ENCODE data around the gene AADACL3. TPM values are rescaled to one million over a fixed set of nuclear protein-coding genes. Genes with fewer than 3 reads are reported as not detected.
"Not testable (repeated sequence)": the region's sequence is repeated elsewhere in the genome, so short reads cannot be mapped to it uniquely, and the experiment has no call there.

AADACL3 gene
- total RNA-seq, 1 donor from 2014 or later: not detected

GRCh38 chr1:12706061-12706460 lies 9.8 kb upstream of the AADACL3 start:
- peaks cover 4% of the 10 kb centered on the region for H3K9me3 Mint-ChIP-seq
- H3K36me3 Mint-ChIP-seq (ENCODE audit: low read depth): no peaks in the 10 kb centered on the region
- DNase-seq (ENCODE audit: low spot score): no peak
- intact Hi-C loops (cut with micrococcal nuclease): no loop called here
- no peak overlapping the region for H3K27ac Mint-ChIP-seq
- peaks cover 5% of the 10 kb centered on the region for H3K27me3 Mint-ChIP-seq (ENCODE audit: low read depth)
- H3K4me3 Mint-ChIP-seq (ENCODE audit: low read depth): no peak overlapping the region
- H3K4me1 Mint-ChIP-seq (ENCODE audit: low read depth): no peaks in the 10 kb centered on the region

GRCh38 chr1:12708396-12709090 lies 7.4 kb upstream of the AADACL3 start:
- intact Hi-C loops (cut with micrococcal nuclease): no loop called here
- peaks cover 8% of the 10 kb centered on the region for H3K27me3 Mint-ChIP-seq (ENCODE audit: low read depth)
- no peak overlapping the region for H3K27ac Mint-ChIP-seq
- DNase-seq (ENCODE audit: low spot score): no peak
- no peaks in the 10 kb centered on the region for H3K36me3 Mint-ChIP-seq (ENCODE audit: low read depth)
- peaks cover 4% of the 10 kb centered on the region for H3K9me3 Mint-ChIP-seq
- H3K4me1 Mint-ChIP-seq (ENCODE audit: low read depth): no peaks in the 10 kb centered on the region
- no peak overlapping the region for H3K4me3 Mint-ChIP-seq (ENCODE audit: low read depth)

GRCh38 chr1:12709091-12709491 lies 6.8 kb upstream of the AADACL3 start:
- Mint-ChIP-seq H3K27me3 (ENCODE audit: low read depth) (peaks cover 8% of the 10 kb centered on the region), H3K9me3 (peaks cover 2% of the 10 kb centered on the region), H3K36me3 (ENCODE audit: low read depth) (no peaks in the 10 kb centered on the region), H3K4me1 (ENCODE audit: low read depth) (no peaks in the 10 kb centered on the region), H3K4me3 (ENCODE audit: low read depth) (no peak overlapping the region), H3K27ac (no peak overlapping the region)
- intact Hi-C loops (cut with micrococcal nuclease): no loop called here
- no peak for DNase-seq (ENCODE audit: low spot score)

GRCh38 chr1:12709696-12710095 lies 6.2 kb upstream of the AADACL3 start:
- intact Hi-C loops (cut with micrococcal nuclease): no loop called here
- no peaks in the 10 kb centered on the region for H3K36me3 Mint-ChIP-seq (ENCODE audit: low read depth)
- no peak for DNase-seq (ENCODE audit: low spot score)
- peaks cover 8% of the 10 kb centered on the region for H3K27me3 Mint-ChIP-seq (ENCODE audit: low read depth)
- H3K27ac Mint-ChIP-seq: no peak overlapping the region
- H3K9me3 Mint-ChIP-seq: no peaks in the 10 kb centered on the region
- H3K4me1 Mint-ChIP-seq (ENCODE audit: low read depth): no peaks in the 10 kb centered on the region
- H3K4me3 Mint-ChIP-seq (ENCODE audit: low read depth): no peak overlapping the region

GRCh38 chr1:12711536-12711935 lies 4.4 kb upstream of the AADACL3 start:
- intact Hi-C loops (cut with micrococcal nuclease): no loop called here
- H3K27me3 Mint-ChIP-seq (ENCODE audit: low read depth): peaks cover 8% of the 10 kb centered on the region
- DNase-seq (ENCODE audit: low spot score): no peak
- H3K9me3 Mint-ChIP-seq: no peaks in the 10 kb centered on the region
- no peak overlapping the region for H3K4me3 Mint-ChIP-seq (ENCODE audit: low read depth)
- H3K4me1 Mint-ChIP-seq (ENCODE audit: low read depth): no peaks in the 10 kb centered on the region
- no peaks in the 10 kb centered on the region for H3K36me3 Mint-ChIP-seq (ENCODE audit: low read depth)
- H3K27ac Mint-ChIP-seq: no peak overlapping the region

- H3K27me3 Mint-ChIP-seq (ENCODE audit: low read depth): peaks cover 8% of the 10 kb centered on the region
- H3K4me1 Mint-ChIP-seq (ENCODE audit: low read depth): no peaks in the 10 kb centered on the region
- DNase-seq (ENCODE audit: low spot score): no peak
- H3K27ac Mint-ChIP-seq: no peak overlapping the region
- H3K4me3 Mint-ChIP-seq (ENCODE audit: low read depth): no peak overlapping the region
- intact Hi-C loops (cut with micrococcal nuclease): no loop called here
- H3K36me3 Mint-ChIP-seq (ENCODE audit: low read depth): no peaks in the 10 kb centered on the region
- H3K9me3 Mint-ChIP-seq: no peaks in the 10 kb centered on the region
Observed at GRCh38 chr1:12712076-12712475, 3.8 kb upstream of the AADACL3 start.

GRCh38 chr1:12712929-12713328 lies 3.0 kb upstream of the AADACL3 start:
- no peaks in the 10 kb centered on the region for H3K4me1 Mint-ChIP-seq (ENCODE audit: low read depth)
- H3K36me3 Mint-ChIP-seq (ENCODE audit: low read depth): no peaks in the 10 kb centered on the region
- peaks cover 5% of the 10 kb centered on the region for H3K27me3 Mint-ChIP-seq (ENCODE audit: low read depth)
- no peak for DNase-seq (ENCODE audit: low spot score)
- intact Hi-C loops (cut with micrococcal nuclease): no loop called here
- no peak overlapping the region for H3K27ac Mint-ChIP-seq
- no peaks in the 10 kb centered on the region for H3K9me3 Mint-ChIP-seq
- no peak overlapping the region for H3K4me3 Mint-ChIP-seq (ENCODE audit: low read depth)

- H3K27me3 Mint-ChIP-seq (ENCODE audit: low read depth); H3K4me1 Mint-ChIP-seq (ENCODE audit: low read depth); H3K4me3 Mint-ChIP-seq (ENCODE audit: low read depth); H3K27ac Mint-ChIP-seq; DNase-seq (ENCODE audit: low spot score); H3K36me3 Mint-ChIP-seq (ENCODE audit: low read depth); H3K9me3 Mint-ChIP-seq; intact Hi-C loops (cut with micrococcal nuclease): not testable (repeated sequence)
Observed at GRCh38 chr1:12713651-12714050, 2.3 kb upstream of the AADACL3 start.

- Mint-ChIP-seq H3K27ac (no peak overlapping the region), H3K4me3 (ENCODE audit: low read depth) (no peak overlapping the region), H3K27me3 (ENCODE audit: low read depth) (peaks cover 4% of the 10 kb centered on the region), H3K4me1 (ENCODE audit: low read depth) (no peaks in the 10 kb centered on the region), H3K36me3 (ENCODE audit: low read depth) (no peaks in the 10 kb centered on the region), H3K9me3 (no peaks in the 10 kb centered on the region)
- no peak for DNase-seq (ENCODE audit: low spot score)
- intact Hi-C loops (cut with micrococcal nuclease): no loop called here
Observed at GRCh38 chr1:12714710-12715475, 1.0 kb upstream of the AADACL3 start.

GRCh38 chr1:12717301-12717838 lies 1.5 kb downstream of the AADACL3 start:
- H3K27ac Mint-ChIP-seq: no peak overlapping the region
- H3K4me3 Mint-ChIP-seq (ENCODE audit: low read depth): no peak overlapping the region
- no peaks in the 10 kb centered on the region for H3K27me3 Mint-ChIP-seq (ENCODE audit: low read depth)
- intact Hi-C loops (cut with micrococcal nuclease): no loop called here
- DNase-seq (ENCODE audit: low spot score): no peak
- H3K36me3 Mint-ChIP-seq (ENCODE audit: low read depth): no peaks in the 10 kb centered on the region
- H3K4me1 Mint-ChIP-seq (ENCODE audit: low read depth): no peaks in the 10 kb centered on the region
- no peaks in the 10 kb centered on the region for H3K9me3 Mint-ChIP-seq

- H3K36me3 Mint-ChIP-seq (ENCODE audit: low read depth): no peaks in the 10 kb centered on the region
- peaks cover 3% of the 10 kb centered on the region for H3K27me3 Mint-ChIP-seq (ENCODE audit: low read depth)
- no peaks in the 10 kb centered on the region for H3K9me3 Mint-ChIP-seq
- H3K27ac Mint-ChIP-seq: no peak overlapping the region
- intact Hi-C loops (cut with micrococcal nuclease): no loop called here
- H3K4me1 Mint-ChIP-seq (ENCODE audit: low read depth): no peaks in the 10 kb centered on the region
- no peak for DNase-seq (ENCODE audit: low spot score)
- H3K4me3 Mint-ChIP-seq (ENCODE audit: low read depth): no peak overlapping the region
Observed at GRCh38 chr1:12722626-12723025, 6.7 kb downstream of the AADACL3 start.

- intact Hi-C loops (cut with micrococcal nuclease): no loop called here
- H3K9me3 Mint-ChIP-seq: peaks cover 14% of the 10 kb centered on the region
- peaks cover 8% of the 10 kb centered on the region for H3K27me3 Mint-ChIP-seq (ENCODE audit: low read depth)
Observed at GRCh38 chr1:12728391-12728790, 12.5 kb downstream of the AADACL3 start.

GRCh38 chr1:12730156-12730555 lies 14.2 kb downstream of the AADACL3 start:
- intact Hi-C loops (cut with micrococcal nuclease): no loop called here
- Mint-ChIP-seq H3K27me3 (ENCODE audit: low read depth) (peaks cover 13% of the 10 kb centered on the region), H3K36me3 (ENCODE audit: low read depth) (no peaks in the 10 kb centered on the region), H3K27ac (no peak overlapping the region), H3K9me3 (peaks cover 17% of the 10 kb centered on the region), H3K4me1 (ENCODE audit: low read depth) (no peaks in the 10 kb centered on the region), H3K4me3 (ENCODE audit: low read depth) (no peak overlapping the region)
- no peak for DNase-seq (ENCODE audit: low spot score)

More at GRCh38 chr1:12728391-12728790, 12.5 kb downstream of the AADACL3 start:
- Mint-ChIP-seq H3K4me3 (ENCODE audit: low read depth) (no peak overlapping the region), H3K4me1 (ENCODE audit: low read depth) (no peaks in the 10 kb centered on the region), H3K27ac (no peak overlapping the region), H3K36me3 (ENCODE audit: low read depth) (no peaks in the 10 kb centered on the region)
- no peak for DNase-seq (ENCODE audit: low spot score)

Measured in activated T-helper 2 cell treated with anti-CD3 and anti-CD28 coated beads, Interferon-gamma antibody, Interleukin-2, Interleukin-4, amounts not matched to agents 10 μg/mL and 5 μg/mL and 100 μg/mL, durations not matched to agents 14 hours and 24 hours and 36 hours (primary cell).